Measurements from ENCODE around the gene BCAR1.

Gene BCAR1

DNA sequence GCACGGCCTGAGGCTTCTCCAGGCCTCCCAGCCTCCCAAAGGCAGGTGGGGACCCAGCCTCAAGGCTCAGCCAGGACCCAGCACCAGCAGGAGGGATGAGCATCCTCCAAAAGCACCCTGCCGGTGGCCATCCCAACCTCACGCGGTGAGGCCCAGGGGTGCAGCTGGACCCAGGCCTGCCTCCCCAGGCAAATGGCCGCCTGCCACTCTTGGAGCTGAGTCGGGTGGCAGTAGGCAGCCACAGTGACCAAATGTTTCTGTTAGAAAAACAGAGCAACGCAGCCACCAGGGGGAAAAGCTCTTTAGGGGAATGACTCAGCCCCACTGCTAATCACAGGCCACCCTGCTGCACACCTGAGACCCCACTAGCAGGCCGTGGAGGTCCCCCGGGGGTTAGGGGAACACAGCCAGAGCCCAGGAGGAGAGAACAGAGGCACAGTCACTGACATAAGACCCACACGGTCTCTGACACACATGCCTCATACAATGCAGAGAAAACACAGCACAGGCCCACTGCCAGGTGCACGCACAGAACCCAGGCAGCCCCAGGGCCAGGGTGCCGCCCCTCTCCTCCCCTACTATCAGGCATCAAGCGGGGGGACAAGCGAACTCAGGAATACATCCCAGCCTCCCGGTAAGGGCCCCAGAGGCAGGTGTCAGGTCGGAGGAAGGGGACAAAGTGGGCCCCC, 12.4 kb downstream of the BCAR1 start:
- DNase-seq: no peak

DNA sequence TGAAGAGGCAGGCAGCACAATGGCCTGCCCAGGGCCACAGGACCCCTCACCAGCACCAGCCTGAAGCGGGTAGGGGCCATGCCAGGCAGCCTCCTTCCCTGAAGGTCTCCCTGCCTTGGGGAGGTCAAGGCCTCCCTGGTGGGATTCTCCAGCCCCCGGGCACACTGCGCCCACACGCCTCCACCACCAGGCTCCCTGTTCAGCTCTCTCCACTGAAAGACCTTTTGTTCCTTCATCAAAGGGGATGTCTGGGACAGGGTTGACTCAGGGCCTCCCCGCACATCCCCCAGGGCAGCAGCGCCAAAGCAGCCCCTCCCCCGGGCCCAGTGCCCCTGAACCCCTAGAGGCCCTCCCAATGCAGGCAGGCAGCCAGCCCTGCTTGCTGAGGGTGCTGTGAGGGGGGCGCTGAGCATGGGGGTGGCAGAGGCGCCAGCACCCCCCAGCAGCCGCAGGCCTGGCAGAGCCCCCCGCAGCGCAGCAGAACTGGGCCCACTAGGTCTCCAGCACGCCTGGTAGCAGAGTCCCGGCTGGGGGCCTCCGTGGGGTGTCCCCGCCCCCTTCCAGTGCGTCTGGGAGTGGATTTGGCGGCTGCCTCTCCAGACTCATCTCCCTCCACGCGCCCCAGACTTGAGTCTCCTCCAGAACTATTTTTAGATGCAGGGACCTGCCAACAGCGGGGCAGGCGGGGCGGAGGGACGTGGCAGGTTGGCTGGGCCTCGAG, 13.1 kb downstream of the BCAR1 start:
- no peak for DNase-seq

DNA sequence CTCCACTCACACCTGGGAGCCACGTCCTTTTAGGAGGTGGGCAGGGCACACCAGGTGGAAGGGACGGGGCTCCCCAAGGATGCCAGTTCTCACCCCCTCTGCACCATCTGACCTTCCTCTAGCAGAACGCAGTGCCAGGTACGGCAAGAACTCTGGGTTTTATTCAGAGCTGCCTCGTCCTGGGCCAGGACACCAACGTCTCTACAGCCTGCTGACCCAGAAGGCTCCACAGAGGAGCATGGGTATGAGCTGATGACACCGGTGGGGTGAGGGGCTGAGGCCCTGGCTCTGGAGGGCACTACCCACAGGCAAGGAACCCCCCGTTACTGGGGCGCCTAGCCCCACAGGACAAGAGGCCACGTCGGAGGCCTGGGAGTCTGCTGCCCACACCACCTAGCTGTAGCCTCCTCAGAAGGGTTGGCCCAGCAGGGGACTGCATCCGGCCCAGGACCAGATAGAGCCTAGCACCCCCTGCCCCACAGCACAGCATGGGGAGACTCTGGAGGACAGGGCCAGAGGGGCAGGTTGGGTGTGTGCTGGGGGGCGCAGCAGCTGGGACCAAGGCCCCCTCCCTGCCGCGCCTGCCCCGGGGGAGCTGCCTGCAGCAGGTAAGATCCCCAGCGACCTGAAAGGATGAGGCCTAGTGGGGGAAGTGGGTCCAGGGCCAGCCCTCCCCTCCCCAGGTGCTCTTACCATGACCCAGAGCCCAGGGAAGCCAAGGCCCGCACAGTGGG, 13.9 kb downstream of the BCAR1 start:
- no peak for DNase-seq

DNA sequence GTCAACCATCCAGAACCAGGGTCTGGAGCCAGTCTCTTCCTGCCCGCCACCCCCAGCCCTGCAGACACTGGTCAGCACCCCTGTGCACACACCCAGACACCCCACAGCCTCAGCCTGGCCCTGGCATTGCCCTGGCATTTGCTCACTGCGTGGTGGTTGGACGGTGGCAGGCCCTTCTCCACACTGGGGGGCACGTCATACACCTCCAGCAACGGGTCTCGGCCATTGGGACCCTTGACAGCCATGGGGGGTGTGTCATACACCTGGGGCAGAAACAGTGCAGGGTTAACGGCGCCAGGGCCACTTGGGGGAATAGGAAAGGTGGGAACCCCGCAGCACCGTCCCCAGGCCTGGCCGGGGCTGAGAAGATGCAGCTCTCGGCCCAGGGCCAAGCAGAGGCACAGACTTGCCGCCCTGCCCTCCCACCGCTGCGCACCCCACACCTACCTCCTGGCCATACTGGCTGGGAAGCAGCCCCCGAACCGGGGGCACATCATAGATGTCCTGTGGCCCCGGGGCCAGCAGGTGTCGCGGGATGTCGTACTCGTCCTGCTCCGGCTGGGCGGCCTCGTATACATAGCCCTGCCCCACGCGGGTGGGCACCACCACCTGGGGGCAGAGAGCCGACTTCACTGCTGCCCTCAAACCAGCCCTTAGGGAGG, 14.6 kb downstream of the BCAR1 start:
- no peak for DNase-seq

DNA sequence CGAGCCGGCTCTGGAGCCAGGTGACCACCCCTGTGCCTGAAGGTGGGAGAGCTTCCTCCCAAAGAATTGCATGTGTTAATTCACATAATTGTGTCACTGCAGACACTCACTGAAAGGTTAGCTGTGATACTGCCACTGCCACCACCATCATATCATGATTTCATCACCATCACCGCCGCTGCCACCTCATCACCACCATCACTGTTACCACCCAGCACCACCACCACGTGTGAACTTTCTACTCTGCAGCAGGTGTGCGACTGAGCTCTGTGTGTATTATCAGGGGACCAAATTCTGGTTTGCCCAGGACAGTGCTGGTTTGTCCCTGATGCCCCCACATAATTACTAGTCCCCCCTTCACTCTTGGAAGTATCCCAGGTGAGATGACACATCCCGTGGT, 15.2 kb downstream of the BCAR1 start:
- no peak for DNase-seq

- DNase-seq: no peak
Measured at GRCh38 chr16:75235721-75236193, 15.7 kb downstream of the BCAR1 start.

- DNase-seq: no peak
Measured at GRCh38 chr16:75234856-75235696, 16.3 kb downstream of the BCAR1 start.

GRCh38 chr16:75233611-75233938, 17.8 kb downstream of the BCAR1 start:
- no peak for DNase-seq

DNA sequence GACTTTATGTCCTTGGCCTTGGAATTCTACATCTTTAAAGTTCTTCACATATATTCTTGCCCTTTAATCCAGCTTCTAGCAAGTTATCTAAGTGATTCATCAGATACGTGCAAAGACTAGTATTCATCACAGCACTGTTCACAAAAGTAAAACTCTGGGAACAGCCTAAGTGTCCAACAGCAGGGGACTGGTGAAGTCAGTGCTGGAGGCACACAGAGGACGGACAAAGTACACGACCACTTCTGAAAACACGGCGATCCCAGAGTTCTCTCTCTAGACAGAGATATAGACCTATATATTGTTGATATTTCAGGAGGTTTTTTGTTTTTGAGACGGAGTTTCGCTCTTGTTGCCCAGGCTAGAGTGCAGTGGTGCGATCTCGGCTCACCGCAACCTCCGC, 19.9 kb downstream of the BCAR1 start:
- no peak for DNase-seq

DNA sequence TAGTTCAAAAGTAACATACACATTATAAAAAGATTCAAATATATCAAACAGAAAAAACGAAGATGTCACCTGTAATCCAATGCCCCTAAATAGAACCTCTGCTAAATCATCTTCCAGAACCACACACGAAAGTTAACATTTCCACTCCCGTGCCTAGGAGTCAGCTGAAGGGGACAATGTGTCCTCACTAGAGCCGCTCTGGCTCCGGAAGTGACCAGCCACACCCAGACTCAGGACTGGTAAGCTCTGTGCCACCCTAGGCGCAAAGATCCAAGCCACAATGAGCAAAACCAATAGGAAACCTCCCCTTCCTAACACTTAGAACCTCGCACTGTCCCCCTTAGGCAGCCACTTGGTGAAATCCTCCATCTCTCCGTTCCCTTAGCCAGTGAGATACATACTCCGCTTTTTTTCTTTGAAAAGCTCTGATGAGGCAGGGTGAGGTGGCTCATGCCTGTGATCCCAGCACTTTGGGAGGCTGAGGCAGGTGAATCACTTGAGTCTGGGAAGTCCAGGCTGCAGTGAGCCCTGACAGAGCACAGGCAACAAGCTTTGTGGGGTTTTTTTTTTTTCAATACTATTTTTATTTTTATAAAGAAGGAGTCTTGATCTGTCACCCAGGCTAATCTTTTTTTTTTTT, 20.8 kb downstream of the BCAR1 start:
- no peak for DNase-seq

DNA sequence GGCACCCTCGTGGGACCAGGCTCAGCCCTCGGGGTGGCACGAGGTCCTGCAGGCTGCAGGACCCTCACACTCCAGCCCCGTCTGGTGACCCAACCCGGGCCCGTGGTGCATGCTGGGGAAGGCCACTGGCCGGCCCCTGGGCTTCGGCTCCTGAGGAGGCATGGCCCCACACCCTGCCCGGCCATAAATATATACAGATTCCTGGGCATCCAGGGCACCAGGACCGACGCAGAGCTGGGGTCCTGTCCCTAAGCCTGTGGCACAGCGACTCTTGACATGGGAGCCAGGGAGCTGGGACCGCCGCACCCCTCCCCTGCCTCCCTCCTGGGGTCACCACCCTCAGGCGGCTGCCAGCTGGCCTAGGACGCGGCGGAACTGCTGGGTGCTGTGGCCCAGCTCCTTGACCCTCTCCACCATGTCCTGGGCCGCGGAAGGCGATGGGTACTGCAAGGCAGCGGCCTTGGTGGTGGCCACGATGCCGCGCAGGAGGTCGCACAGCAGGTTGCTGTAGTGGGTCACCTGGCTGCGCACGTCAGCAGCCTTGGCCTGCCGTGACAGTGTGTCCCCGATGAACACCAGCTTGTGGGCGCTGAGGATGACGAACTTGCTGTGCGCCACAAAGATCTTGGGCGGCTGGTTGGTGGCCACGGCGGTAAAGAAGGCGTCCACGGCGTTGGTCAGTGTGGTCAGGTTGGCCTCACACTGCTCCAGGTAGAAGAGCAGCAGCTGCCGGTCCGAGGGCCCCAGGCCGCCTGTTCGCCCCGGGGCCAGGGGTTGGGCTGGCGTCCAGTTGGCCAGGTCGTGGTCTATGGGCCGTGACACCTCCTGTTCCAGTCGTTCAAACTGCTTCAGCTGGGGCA, 22.0 kb downstream of the BCAR1 start:
- no peak for DNase-seq

DNA sequence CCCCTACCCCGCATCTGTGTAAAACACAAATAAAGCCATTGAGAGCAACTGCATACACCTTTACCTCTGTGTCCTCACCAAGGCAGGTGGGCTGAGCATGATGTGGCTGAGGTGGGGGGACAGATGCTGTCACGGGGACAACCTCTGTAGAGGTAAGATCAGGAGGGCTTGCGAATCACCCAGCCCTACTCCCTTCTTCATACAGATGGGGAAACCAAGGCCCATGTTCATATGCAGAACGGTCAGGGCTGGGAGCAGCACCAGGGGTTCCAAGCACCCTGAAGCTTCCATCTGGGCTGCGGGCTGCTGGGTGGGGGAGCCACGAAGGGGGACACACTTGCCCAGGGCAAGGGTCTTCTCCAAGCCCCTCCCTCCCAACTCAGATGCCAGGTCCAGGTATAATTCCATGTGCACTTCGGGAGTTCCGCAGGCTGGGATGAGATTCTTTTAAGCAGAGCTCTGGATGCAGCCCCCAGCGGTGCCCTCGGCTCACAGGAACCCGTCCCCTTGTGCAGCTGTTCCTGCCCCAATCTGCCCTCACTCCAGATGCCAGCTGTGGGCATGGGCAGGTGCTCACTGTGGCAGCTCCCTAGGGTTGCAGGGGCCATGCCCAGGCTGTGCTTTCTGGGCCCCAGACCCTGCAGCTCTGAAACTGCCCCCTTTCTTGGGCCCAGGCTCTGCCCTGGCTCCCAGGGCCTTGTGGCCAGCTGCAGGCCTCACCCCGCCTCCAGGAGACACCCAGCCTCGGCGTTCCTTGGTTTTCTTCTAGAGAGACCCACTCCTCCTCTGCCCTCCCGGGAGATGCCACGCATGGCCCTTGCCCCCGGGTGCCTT, 23.1 kb downstream of the BCAR1 start:
- DNase-seq: no peak

- DNase-seq: no peak
Measured at GRCh38 chr16:75227361-75228142, 23.9 kb downstream of the BCAR1 start.

DNA sequence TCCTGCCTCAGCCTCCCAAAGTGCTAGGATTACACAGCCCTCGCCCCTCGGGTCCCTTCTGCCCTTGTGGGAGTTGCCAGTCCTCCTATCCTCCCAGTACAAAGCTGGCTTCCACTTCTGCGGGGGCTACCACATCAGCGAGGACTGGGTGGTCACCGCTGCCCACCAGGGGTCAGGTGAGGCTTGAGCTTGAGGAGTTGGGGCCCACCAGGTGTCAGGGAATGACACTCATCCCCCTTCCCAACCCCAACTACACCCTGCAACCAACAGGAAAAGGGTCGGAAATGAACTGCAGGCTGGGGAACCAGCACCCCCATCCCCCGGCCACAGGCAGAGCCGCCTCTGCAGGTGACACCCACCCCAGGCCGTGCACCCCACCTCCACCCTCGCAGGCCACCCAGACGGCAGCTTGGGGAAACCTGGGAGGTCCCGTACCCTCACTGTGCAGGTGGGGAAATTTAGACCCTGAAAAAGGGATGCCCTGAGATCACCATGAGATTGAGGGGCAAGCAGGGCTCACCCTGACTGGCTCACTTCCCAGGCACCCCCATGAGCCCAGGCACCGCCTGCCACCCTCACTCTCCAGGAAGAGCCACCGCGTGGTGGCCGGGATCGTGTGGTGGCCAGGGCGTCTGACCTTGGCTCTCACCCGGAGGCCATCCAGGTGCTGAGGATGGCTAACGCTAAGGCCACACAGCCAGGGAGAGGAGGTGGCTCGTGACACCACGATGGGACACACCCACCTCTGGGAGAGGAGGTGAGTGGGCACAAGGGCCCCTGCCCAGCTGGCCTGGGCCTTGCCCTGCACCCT, 24.7 kb downstream of the BCAR1 start:
- DNase-seq: no peak

DNA sequence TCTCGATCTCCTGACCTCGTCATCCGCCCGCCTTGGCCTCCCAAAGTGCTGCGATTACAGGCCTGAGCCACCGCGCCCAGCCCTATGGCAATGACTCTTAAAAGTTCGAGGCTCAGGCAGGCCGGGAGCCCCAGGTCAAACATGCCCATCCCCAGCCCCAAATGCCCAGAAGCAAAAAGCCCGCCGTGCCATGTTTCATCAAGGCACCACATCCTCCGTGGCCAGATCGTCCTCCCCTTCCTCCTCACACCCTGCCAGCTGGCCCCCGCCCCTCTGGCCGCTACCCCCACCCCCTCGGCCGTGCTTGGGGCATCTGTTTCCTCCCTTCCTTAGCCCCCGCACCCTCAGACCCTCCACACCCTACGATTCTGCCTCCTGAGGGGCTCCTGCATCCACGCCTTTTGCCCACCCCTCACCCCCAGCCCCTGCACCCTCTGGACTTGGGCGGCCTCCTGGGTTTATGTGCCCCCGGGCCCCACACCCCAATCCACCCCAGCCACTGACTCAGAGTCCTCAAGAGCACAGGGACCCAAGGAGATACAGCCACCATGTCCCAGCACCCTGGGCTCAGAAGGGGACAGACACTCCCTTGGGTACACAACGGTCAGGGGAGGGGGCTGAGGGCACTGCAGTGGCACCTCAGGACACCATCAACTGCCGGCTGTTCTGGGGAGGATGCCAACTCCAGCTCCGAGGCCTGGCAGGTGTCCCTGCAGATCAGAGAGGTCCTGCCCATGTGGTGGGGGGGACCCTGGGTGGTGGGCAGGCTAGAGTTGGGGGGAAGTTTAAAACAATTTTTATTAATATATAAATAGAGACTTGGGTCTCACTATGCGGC, 25.5 kb downstream of the BCAR1 start:
- DNase-seq: no peak

- DNase-seq: no peak
Measured at GRCh38 chr16:75225092-75225491, 26.3 kb downstream of the BCAR1 start.
